ENCODE measurements around the gene RALGDS. TPM values are rescaled to one million over a fixed set of nuclear protein-coding genes. Genes with fewer than 3 reads are reported as not detected.

RALGDS gene
- total RNA-seq, 1 experiment from 2014 or later: 22.9 TPM

GRCh38 chr9:133113949-133114885 is 6.8 kb downstream of the RALGDS start:
- Mint-ChIP-seq H3K9me3 (no peaks in the 10 kb centered on the region), H3K36me3 (peaks cover 8% of the 10 kb centered on the region; the same call in 1 of the 2 replicates), H3K27ac (no peak overlapping the region), H3K27me3 (ENCODE audit: low read depth) (peaks cover 21% of the 10 kb centered on the region), H3K4me3 (no peak overlapping the region), H3K4me1 (peaks cover 3% of the 10 kb centered on the region)
- CTCF ChIA-PET: interaction anchor here (0.7 to 3.2 kb wide), 11 partner anchors 8 to 228 kb away, joined by 3 to 28 read pairs (median 4); no protein-coding TSS in a partner anchor
- ATAC-seq (no peak), DNase-seq (ENCODE audit: low spot score) (no peak)
- POLR2A ChIA-PET: no interaction called here
- TF ChIP-seq FOXJ3 (CRISPR knock-in tag; IDR thresholded peaks at IDR 0.05; ENCODE audit: borderline replicate concordance) (no peak), CREB1 (CRISPR knock-in tag; IDR thresholded peaks at IDR 0.05) (no peak), SMAD4 (CRISPR knock-in tag; IDR thresholded peaks at IDR 0.05) (no peak), PREB (CRISPR knock-in tag; IDR thresholded peaks at IDR 0.05; ENCODE audit: borderline replicate concordance) (no peak), TEAD1 (CRISPR knock-in tag; IDR thresholded peaks at IDR 0.05) (no peak), AR (CRISPR knock-in tag; IDR thresholded peaks at IDR 0.05) (no peak), USF2 (CRISPR knock-in tag; IDR thresholded peaks at IDR 0.05) (peak; percentile 57), ATF2 (CRISPR knock-in tag; IDR thresholded peaks at IDR 0.05; ENCODE audit: borderline replicate concordance, low read depth) (no peak)

GRCh38 chr9:133113163-133113948 is 7.7 kb downstream of the RALGDS start:
- POLR2A ChIA-PET: no interaction called here

More at GRCh38 chr9:133113163-133113948, 7.7 kb downstream of the RALGDS start:
- DNase-seq (ENCODE audit: low spot score): no peak
- no peak overlapping the region for H3K27ac Mint-ChIP-seq
- H3K4me1 Mint-ChIP-seq: no peaks in the 10 kb centered on the region
- peaks cover 12% of the 10 kb centered on the region for H3K27me3 Mint-ChIP-seq (ENCODE audit: low read depth)
- peaks cover 8% of the 10 kb centered on the region; the same call in 1 of the 2 replicates for H3K36me3 Mint-ChIP-seq
- H3K4me3 Mint-ChIP-seq: no peak overlapping the region
- ATAC-seq: no peak
- TF ChIP-seq NR3C1 (CRISPR knock-in tag; conservative IDR thresholded peaks at IDR 0.05; ENCODE audit: low read depth) (no peak), TCF7 (CRISPR knock-in tag; IDR thresholded peaks at IDR 0.05; ENCODE audit: low read depth) (no peak), PREB (CRISPR knock-in tag; IDR thresholded peaks at IDR 0.05; ENCODE audit: borderline replicate concordance) (no peak), E2F1 (CRISPR knock-in tag; IDR thresholded peaks at IDR 0.05) (no peak), SP1 (CRISPR knock-in tag; conservative IDR thresholded peaks at IDR 0.05) (no peak), ZNF263 (CRISPR knock-in tag; IDR thresholded peaks at IDR 0.05; ENCODE audit: low read depth) (no peak), ZSCAN18 (CRISPR knock-in tag; IDR thresholded peaks at IDR 0.05) (no peak), ZNF138 (CRISPR knock-in tag; conservative IDR thresholded peaks at IDR 0.05) (no peak), CDX4 (CRISPR knock-in tag; IDR thresholded peaks at IDR 0.05; ENCODE audit: borderline replicate concordance) (no peak)
- CTCF ChIA-PET: interaction anchor here (1.0 to 3.2 kb wide), 9 partner anchors 8 to 229 kb away, joined by 3 to 28 read pairs (median 4); no protein-coding TSS in a partner anchor
- H3K9me3 Mint-ChIP-seq: no peaks in the 10 kb centered on the region

All from WTC11 (cell line).